ENCODE results near the gene JCHAIN.
"Not testable (repeated sequence)": the region's sequence is repeated elsewhere in the genome, so short reads cannot be mapped to it uniquely, and the experiment has no call there.

Gene JCHAIN

DNA sequence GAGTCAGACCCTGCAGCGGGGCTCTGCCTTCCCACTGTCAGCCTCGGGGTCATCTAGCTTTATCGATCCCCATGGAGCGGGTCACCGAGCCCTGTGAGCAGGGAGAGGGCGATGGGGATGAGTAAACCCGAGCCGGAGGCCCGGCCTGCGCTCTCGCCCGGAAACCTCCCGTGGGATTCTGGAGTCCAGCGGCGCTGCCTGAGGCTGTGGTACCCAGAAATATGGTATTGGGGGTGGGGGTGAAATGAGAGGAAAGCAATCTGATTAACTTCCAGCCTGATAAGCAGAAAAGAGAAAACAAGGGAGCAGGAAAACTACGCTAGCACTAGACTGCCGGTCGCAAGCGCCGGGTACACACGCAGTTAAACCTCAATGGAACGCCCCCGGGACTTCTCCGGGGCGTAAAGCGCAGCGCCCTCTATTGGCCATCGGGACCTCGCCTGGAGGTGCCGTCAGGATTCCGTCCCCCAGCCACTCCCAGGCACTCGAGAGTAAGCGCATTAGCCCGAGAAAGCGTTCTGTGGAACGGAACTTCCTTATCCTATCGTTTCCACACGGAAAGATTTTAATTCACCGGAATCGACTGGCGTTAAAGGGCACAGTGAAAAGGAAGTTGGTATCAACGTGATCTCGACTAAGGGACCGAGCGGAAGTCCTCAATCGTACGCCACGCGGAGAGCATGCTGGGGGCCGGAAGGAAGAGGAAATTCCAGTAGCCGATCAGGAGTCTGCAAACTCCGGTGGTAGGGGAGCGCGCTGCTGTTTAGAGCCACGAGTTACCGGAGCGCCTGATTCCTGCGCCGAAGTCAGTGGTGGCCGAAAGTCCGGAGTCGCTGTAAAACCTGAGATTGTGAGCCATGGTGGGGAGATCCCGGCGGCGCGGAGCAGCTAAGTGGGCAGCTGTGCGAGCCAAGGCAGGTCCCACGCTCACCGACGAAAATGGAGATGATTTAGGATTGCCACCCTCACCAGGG is 21.8 kb upstream of the JCHAIN start, which contains the start of gene UTP3:
TSS of gene UTP3 (plus strand) at position 712 of the 974 bp plus-strand sequence. CDS start at position 858, 146 bp downstream.
- DNase-seq: peak; percentile 93

DNA sequence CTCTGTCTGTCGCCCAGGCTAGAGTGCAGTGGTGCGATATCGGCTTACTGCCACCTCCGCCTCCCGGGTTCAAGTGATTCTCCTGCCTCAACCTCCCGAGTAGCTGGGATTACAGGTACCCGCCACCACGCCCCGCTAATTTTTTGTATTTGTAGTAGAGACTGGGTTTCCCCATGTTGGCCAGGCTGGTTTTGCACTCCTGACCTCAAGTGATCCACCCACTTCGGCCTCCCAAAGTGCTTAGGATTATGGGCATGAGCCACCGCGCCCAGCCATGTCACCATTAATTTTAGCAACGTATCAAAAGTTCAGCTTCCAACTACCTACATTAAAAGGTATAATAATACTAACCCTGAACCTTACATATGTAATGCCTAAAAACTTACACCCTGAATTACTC is 21.1 kb upstream of the JCHAIN start:
- DNase-seq: no peak

DNA sequence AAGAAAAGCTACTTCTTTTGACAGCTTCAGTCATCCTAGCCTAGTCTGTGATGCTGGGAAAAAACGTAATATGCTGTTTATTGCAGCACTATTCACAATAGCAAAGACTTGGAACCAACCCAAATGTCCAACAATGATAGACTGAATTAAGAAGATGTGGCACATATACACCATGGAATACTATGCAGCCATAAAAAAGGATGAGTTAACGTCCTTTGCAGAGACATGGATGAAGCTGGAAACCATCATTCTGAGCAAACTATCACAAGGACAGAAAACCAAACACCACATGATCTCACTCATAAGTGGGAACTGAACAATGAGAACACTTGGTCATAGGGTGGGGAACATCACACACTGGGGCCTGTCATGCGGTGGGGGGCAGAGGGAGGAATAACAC is 15.8 kb upstream of the JCHAIN start:
- not testable (repeated sequence) for DNase-seq

DNA sequence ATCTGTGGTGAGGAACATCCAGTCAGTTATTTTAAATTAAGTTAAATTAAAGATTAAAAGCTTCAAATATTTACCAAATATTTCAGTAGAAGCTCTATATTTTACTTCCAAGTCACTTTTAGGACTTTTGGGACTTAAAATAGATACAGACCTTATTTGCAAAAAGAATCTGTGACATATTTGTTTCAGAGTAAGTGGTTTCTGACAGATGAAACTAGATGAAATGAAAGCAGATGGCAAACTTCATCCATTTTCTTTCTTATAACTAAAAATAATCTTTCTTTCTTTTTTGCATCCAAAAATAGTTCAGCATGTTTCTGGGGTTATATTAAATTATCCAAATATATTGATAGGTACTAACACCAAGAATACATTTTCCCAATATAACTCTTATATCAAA is 15.4 kb upstream of the JCHAIN start:
- no peak for DNase-seq

DNA sequence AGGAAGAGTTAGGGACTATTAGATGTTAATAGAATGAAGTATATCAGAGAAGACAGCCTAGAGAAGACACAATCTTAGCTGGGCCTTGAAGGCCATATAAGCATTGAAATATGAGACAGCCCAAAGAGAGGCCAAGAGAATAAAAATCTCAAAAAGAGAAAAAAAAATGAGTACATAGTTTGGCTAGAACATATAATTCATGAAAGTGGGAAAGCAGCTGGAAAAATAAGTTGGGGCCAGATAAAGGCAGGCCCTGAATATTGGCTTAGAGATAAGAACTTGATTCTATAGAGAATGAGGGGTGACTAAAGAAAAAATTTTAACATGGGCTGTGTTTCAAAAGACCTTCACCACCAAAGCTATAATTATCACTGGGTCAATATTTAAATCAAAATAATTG is 14.6 kb upstream of the JCHAIN start:
- DNase-seq: no peak

DNA sequence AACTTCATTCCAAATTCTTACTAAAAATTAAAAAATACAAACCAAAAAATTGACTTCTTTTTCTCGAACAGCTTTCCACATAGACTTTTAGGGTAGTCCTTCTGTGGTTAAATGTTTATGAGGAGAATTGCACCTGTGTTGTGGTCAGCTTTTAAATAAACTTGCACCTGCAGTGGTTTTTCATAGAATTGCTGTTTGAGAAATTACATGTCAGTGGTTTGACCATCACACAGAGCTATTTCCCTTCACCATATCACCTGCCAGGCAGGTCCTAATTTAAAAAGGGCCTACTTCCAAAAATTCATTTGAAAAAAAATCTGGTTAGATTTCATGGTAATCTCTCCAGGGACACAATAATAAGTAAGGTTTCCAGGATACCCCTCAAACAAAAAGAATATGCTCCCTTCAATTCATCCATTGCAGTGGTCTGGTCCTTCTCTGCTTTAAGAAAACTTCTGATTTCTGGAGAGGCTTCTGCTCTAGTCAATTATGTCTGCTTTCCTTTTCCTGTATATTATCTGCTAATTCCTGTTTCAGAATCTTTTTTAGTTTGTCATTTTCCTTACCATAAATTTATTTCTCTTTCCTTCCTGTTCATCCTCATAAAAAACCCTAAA is 12.2 kb upstream of the JCHAIN start:
- no peak for DNase-seq

DNA sequence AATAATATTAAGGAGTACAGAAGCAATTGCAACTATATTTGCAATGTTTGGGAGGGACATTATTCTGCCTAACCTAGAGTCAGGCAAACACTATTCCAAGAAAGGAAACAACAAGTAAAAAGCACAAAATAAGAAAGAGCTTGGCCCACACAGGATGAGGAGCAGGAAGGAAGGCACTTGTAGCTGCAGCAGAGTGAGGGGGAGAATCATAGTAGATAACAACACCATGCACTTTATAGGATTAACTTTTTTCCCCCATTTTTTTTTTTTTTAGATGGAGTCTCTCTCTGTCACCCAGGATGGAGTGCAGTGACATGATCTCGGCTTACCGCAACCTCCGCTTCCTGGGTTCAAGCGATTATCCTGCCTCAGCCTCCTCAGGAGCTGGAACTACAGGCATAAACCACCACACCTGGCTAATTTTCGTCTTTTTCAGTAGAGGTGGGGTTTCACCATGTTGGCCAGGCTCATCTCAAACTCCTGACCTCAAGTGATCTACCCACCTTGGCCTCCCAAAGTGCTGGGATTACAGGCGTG is 10.3 kb upstream of the JCHAIN start:
- no peak for DNase-seq

DNA sequence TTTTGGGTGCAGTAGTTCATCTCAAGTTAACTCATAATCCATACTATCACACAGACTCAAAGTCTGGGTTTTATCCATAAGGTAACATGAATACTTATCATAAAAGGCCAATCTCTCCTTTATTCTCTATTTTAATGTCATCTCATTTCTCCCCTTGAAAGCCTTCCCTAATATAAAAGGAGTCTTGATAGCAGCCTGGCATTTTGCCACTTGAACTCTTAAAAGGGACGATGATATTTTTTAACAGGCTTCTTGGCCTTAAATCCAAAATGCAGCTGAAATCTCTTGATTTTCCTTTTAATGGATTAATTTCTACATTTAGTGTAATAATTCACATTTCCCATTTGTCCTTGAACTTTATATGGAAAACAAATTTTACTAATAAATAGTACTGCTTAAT is 8.4 kb upstream of the JCHAIN start:
- no peak for DNase-seq

DNA sequence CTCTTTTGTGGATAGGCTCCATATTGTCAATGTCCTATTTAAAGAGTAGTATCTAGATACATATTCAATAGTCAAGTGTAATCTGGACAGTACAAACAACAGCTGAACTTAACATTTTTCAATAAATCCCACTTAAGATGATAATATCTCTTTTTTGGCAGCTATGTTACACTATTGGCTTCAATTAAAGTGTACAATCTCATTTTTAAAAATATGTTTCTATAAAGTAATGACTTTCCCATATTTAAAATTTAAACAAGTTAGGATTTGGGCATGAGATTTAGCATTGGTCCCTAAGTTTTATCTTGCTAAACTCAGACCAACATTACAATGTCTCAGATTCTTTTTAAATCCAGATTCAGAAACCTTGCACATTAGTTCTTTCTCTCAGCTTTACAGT is 7.9 kb upstream of the JCHAIN start:
- DNase-seq: no peak

DNA sequence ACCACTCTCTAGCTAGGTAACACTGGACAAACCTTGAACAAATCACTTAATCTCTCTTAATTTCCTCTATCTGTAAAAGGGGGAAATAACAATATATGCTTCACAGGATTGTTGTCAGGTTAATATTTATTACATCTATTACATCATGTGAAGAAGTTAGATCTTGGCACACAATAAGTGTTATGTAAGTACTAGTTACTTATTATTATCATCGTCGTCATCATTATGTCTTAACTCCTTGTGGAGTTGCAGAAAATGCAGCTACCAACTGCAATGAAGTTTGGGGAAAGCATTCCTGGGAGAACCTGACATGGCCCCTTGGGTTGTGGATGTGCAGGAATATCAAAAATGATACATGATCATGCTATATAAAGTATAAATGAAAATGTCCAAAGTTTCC is 4.8 kb upstream of the JCHAIN start:
- no peak for DNase-seq

DNA sequence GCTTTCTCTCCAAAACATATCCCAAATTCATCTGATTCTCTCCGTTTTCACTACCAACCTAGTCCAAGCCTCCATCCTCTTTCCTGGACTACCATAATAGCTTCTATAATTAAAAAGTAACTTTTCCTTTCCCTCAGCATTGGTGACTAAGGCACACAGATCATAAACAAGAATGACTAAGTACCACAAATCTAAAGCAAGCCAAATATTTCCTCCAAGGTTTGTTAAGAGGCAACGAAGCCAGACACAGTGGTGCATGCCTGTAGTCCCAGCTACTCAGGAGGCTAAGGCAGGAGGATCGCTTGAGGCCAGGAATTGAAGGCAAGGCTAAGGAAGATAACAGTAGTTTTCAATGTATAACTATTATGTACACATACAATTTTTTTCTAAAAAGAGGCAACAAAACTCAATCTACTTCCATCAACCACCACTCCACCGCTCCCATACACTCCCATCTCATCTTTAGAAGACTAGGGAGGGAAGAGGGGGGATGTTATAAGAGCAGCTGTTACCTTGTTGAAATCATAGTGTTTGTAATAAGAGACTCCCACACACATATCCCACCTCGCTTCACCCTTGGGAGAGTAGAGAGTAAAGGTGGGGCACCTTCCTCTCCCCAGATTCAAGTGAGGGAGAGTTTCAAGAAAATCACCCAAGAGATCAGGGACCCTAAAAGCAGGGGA is 4.2 kb upstream of the JCHAIN start:
- DNase-seq: no peak

DNA sequence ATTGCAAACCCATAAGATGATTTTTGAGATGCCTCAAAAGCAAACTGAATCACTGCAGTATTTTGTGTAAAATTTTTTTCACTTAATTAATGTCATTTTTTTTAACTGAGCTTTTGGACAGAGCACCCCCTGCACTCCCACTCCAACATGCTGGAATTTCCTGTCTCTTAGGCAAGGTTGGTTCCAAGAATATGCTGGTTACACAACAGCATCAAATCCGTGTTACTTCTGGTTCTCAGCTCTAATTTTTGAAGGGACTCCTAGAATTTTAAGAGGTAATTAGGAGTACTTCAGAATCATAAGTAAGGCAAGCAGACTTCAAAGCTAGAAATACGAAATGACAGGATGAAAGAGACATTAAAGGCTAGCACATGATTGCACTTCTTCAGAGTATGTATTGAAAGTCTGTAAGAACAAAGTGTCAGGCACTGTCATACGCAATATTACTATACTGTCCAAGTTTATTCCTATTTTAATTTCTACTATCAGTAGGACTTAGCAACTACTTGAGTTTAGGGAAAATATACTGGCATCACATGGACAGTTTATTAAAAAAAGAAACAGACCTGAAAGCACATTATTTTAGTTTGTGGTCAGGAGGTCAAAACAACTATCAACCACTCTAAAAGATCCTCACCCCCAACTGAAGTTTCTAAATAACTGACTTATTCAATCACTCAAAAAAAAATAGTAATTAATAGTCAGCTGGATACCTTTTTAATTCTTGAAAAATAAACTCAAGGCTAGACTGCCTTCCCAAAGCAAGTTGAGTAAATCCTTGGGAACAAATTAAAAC is 1.6 kb upstream of the JCHAIN start:
- DNase-seq: no peak

DNA sequence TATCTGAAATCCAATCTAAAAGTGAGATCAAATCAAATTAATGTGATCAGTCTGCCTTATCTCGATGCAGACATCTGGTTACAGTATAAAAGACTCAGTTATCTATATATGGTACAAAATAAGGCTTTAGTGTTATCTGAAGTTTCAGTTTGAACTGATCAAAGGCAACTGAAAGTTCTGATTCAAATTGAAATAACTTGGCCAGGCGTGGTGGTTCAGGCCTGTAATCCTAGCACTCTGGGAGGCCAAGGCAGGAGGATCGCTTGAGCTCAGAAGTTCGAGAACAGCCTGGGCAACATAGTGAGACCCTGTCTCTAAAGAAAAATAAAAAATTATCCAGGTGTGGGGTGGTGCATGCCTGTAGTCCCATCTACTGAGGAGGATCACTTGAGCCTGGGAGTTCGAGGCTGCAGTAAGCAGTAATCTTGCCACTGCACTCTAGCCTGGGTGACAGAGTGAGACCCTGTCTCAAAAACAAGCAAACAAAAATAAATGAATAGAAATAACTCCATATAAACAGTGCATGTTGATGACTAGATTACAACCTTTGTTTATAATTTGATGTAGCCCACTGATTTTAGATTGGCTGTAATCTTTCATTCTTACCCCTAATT is 4.9 kb downstream of the JCHAIN start:
- not testable (repeated sequence) for DNase-seq

DNA sequence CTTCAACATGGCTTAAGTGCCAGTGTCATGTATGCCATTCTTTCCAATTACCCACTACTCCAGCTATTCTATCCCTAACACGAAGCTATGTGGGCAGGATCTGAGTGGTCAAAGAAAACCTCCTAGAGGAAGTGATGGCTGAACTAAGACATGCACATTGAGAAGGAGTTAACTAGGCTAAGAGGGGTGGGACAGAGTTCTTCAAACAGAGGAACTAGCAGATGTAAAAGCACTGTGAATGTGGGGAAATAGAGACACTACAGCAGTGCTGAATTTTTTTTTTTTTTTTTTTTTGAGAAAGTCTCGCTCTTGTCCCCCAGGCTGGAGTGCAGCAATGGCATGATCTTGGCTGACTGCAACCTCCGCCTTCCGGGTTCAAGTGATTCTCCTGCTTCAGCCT is 6.2 kb downstream of the JCHAIN start:
- DNase-seq: no peak

DNA sequence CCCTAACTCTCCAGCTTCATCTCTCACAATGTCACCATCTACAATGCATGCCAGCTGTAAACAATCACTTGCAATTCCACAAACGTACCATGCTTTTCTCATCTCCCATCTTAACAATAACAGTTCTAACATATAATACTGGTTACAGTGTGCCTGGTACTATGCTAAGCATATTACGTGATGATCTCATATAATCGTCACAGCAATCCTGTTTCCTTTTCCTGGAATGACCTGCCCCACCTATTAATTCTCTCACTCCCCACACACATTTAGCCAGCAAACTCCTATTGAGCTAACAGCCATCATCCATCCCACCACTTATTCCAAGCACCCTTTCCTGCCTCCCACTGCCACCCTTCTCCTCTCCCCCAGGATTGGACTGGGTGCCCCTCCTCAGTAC is 7.9 kb downstream of the JCHAIN start:
- no peak for DNase-seq

DNA sequence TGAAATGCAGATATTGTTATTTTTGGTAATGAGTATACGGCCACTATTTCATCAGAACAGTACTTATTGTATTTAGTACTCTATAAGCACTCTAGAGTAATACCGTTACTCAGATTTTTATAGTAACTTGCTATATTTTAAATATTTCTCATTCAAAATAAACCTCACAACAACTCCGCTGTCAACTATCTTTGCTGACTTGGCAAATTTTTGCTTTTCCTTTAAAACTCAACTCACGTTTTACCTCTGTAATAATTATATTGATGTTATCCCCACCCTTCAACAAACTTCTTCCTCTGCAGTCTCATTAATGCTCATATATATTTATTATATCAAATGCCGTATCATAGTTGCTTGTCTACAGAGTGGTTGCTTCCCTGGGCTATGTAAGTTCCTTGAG is 9.0 kb downstream of the JCHAIN start:
- no peak for DNase-seq

DNA sequence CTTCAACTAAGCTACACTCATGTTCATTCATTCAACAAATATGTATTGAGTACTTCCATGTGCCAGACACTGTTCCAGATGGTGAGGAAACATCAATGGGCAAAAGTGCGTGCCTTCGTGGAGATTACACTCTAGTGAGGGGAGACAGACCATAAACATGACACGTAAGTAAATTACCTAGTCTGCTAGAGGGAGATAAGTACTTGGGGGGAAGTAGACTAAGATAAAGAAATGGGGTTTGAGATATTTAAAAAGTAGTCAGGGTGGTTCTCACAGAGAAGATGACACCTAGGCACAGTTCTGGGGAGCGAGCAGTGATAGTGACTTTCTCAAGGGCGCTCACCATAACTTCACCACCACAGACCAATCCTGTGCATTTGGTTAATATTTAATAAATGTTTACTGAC is 11.7 kb downstream of the JCHAIN start:
- DNase-seq: no peak

DNA sequence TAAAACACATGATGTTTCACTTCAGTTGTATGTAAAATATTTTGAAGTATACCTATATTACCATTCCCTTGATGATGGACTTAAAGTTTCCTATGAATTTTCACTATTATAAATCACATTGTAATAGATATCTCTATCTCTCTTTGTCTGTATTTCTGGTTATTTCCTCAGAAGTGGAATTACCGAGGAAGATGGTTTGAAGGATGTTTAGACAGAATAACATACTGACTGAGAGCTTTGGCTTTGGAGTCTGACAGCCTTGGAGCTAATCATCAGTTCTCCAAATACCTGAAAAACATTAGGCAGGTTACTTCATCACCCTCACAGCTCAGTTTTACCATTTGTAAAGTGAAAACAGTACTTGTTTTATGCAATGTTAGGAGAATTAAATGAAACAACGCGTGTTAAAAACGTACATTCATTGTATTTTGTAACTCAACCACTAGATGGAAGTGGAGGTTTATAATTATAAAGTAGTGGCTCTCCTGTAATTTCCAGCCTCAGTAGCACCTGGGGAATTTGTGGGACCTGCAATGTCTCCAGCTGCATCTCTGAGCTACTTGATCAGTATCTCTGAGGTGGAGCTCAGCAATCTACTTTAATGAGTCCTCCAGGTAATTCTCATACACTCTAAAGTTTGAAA is 14.3 kb downstream of the JCHAIN start:
- DNase-seq: no peak

DNA sequence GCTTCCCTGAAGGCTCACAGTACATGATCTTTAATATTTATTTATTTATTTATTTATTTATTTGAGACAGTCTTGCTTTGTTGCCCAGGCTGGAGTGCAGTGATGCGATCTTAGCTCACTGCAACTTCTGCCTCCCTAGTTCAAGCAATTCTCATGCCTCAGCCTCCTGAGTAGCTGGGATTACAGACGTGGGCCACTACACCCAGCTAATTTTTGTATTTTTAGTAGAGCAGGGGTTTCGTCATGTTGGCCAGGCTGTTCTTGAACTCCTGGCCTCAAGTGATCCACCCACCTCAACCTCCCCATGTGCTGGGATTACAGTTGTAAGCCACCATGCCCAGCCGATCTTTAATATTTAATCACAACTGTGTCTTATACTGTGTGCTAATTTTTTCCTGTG is 15.6 kb downstream of the JCHAIN start:
- DNase-seq: not testable (repeated sequence)

DNA sequence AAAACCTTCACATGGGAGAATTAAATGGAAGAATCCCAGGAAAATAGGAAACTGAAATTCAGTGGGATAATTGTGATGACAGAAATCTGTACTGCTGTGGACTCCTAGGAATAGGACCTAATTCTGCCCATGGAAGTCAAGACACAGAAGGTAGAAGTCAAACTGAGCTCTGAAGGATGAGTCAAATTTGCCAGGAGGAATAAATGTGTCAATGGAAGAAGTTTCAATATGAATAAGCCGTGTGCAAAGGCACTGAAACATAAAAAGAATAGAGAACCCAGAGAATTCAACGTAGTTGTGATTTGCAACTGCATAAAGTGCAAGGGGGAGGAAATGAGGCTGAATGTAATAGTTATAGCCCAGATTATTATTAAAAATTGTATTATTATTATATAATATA is 26.1 kb downstream of the JCHAIN start:
- DNase-seq: no peak

DNA sequence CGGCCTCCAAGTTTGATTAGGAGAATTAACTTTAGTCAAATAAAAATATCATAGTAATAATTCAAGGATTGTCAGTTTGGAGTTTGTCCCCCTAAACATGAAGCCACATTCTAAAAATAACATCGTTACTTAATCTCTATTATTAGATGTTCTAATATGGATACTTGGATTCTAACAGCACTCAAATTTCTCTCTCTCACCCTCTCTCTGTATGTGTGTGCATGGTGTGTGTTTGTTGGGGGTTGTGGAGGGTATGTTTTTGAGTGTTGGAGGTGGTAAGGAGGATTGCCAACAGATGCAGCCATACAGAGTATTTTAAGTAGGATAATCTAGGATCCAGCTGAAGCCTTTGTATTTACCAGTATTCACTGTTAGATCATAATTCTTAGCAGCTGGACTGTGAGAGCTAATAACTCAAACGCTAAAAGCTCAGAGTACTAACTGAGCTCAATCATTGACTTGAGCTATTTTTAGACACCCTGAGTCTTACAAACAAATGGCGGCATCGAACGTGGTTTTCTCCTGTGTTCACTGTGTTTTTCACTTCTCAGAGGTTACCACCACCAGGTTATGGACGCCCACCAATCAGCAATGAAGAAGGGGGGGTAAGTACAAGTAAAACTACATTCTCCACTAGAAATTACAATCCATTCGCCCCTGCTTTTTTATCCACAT is 28.9 kb downstream of the JCHAIN start:
- DNase-seq: no peak
